ENCODE results near the gene MKRN3. TPM values are rescaled to one million over a fixed set of nuclear protein-coding genes. Genes with fewer than 3 reads are reported as not detected.

MKRN3 gene
- total and polyA plus RNA-seq, 2 donors (not counting 3 experiments of a cell fraction or from before 2014, with no cell fraction given), result 0.18 to 0.40 TPM

- H3K9me3 ChIP-seq (replicated peaks; ENCODE audit: control insufficient read depth, insufficient read depth, low read length), result no peaks in the 10 kb centered on the region
- no peak for TF ChIP-seq POLR2A (IDR thresholded peaks at IDR 0.05; ENCODE audit: low read depth, low read length)
- no peak for TF ChIP-seq CTCF (IDR thresholded peaks at IDR 0.05; ENCODE audit: extremely low read depth in 1 of 2, insufficient read depth in 1 of 2, low read depth in 1 of 2, low read length in 2 of 2)
- TF ChIP-seq MYC (IDR thresholded peaks at IDR 0.05; ENCODE audit: low read depth, low read length), result no peak
- no peak for TF ChIP-seq JUN (IDR thresholded peaks at IDR 0.05; ENCODE audit: borderline replicate concordance, insufficient read depth, insufficient read length, low read depth)
- TF ChIP-seq EZH2 (IDR thresholded peaks at IDR 0.05; ENCODE audit: borderline replicate concordance, low read depth, low read length, severe bottlenecking), result no peak
- no peak for TF ChIP-seq FOS (IDR thresholded peaks at IDR 0.05; ENCODE audit: borderline replicate concordance, insufficient read depth, low read length)
- TF ChIP-seq MAX (IDR thresholded peaks at IDR 0.05; ENCODE audit: insufficient read depth, insufficient read length), result no peak
- TF ChIP-seq GATA2 (IDR thresholded peaks at IDR 0.05; ENCODE audit: insufficient read depth, insufficient read length, low read depth, low read length), result no peak
- no peak for TF ChIP-seq POLR2AphosphoS5 (IDR thresholded peaks at IDR 0.05; ENCODE audit: insufficient read depth, low read depth, low read length)
- ChIA-PET CTCF (no interaction called here), POLR2A (no interaction called here)
- no peak overlapping the region for H3K4me2 ChIP-seq (ENCODE audit: insufficient read depth, low read length)
- no peaks in the 10 kb centered on the region for H3K9me1 ChIP-seq (replicated peaks; ENCODE audit: control insufficient read depth, extremely low read depth, insufficient read depth, low read length)
- H3K4me1 ChIP-seq (ENCODE audit: control insufficient read depth, extremely low read depth, insufficient read depth, low read length), result no peaks in the 10 kb centered on the region
- no peak overlapping the region for H2AFZ ChIP-seq (ENCODE audit: low read depth, low read length)
- no peak overlapping the region for H3K27ac ChIP-seq (ENCODE audit: insufficient read depth, low read depth, low read length)
- no peaks in the 10 kb centered on the region for H4K20me1 ChIP-seq (replicated peaks; ENCODE audit: control insufficient read depth, extremely low read depth, insufficient read depth, low read length)
- no peaks in the 10 kb centered on the region for H3K36me3 ChIP-seq (ENCODE audit: control insufficient read depth in 2 of 2, extremely low read depth in 1 of 2, insufficient read depth in 2 of 2, low read length in 2 of 2)
- no peak overlapping the region for H3K9ac ChIP-seq (replicated peaks; ENCODE audit: extremely low read depth, insufficient read depth, low read length)
- H3K27me3 ChIP-seq (ENCODE audit: control insufficient read depth in 2 of 2, insufficient read depth in 2 of 2, low read length in 2 of 2), result no peaks in the 10 kb centered on the region
- dilution Hi-C loops (cut with MboI; ENCODE audit: extremely low pct_ligation_motif_present, low sequenced_read_pairs) (no loop called here), intact Hi-C loops (cut with micrococcal nuclease) (no loop called here)
- no peak for FAIRE-seq
- DNase-seq (ENCODE audit: low read depth, low spot score), result no peak
- BruUV-seq (replicated peaks), result no TSS peak
- no peaks in the 10 kb centered on the region for H3K79me2 ChIP-seq (ENCODE audit: control insufficient read depth, insufficient read depth, low read length)
- H3K4me3 ChIP-seq (replicated peaks in 1 of 3; ENCODE audit: insufficient read depth in 1 of 3, low read depth in 1 of 3, low read length in 3 of 3), result no peak overlapping the region
These were observed 36.6 kb downstream of the MKRN3 start for GRCh38 chr15:23602124-23602523.

Data from endothelial cell of umbilical vein (primary cell).